GM23248 (cell line): Measurements from ENCODE around the gene CCDC141.

Experiments used
- EZH2 ChIP-seq: fragments of 200-600 bp; sonication (generic); IDR thresholded peaks from 2 replicates; pipeline ENCODE4 v1.6.1; 2018; ENCODE audit warnings: antibody characterized with exemption, mild to moderate bottlenecking; ENCODE audit not compliant: insufficient read depth, poor library complexity, severe bottlenecking
- EZH2phosphoT487 ChIP-seq: fragments of 200-600 bp; sonication (generic); IDR thresholded peaks from 2 replicates; pipeline ENCODE4 v1.6.1; 2018; ENCODE audit warnings: antibody characterized with exemption, moderate library complexity, mild to moderate bottlenecking, low read depth; ENCODE audit not compliant: insufficient read depth

- TF ChIP-seq EZH2phosphoT487 = no peak
- TF ChIP-seq EZH2 = no peak
Observed at GRCh38 chr2:178844701-178845100, 205.2 kb downstream of the CCDC141 start.
